ENCODE results near the gene TBC1D22A. TPM values are rescaled to one million over a fixed set of nuclear protein-coding genes. Genes with fewer than 3 reads are reported as not detected.
"Not testable (repeated sequence)": the region's sequence is repeated elsewhere in the genome, so short reads cannot be mapped to it uniquely, and the experiment has no call there.

The TBC1D22A gene
- total RNA-seq, 4 donors from 2014 or later = 18.8 to 25.2 (median 23.1) TPM

DNA sequence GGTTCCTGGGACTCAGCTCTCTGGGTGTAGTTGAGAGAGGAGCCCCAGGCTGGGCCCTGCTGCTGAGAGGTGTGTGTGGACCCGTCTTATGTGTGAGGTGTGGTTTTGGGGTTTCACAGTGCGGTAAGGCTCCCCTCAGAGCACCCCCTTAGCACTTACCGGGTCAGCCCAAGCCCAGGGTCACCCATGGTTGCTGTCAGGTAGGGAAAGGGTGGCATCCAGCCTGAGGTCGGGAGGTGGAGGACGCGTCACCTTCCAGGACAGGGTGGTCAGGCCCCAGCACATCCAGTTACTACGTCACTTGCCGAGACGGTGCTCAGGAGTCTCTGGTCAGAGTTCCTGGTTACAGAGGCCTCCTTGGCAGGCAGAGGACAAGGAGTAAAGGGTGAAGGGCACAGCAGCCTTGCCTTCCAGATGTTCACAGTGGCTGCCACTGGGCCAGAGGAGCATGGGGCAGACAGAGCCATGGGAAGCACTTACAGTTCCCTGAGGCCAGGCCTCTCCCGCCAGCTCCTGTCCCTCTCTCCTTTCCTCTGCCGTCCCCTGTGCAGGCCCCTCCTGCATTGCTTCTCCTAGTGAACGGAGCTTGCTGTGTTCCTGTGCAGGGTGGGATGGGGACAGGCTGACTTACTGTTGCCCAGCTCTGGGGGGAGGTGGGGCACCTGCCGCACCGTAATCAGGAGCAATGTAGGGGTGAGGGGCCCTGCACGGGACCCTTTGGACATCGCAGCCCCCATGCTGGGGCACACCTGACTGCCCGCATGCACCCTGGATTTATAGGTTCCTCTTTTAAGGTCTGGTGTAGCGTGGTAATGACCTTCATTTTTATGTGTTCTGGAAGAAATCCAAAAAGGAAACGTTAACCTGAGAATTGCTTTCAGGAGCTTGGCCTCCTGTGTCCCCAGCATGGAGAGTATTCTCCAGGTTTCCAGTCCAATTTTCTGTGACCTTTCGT lies 285.9 kb downstream of the TBC1D22A start:
- in situ Hi-C loops (cut with MboI; ENCODE audit: low sequenced_read_pairs in 4 of 4) = no loop called here
- Histone ChIP-seq H3K27ac (no peak overlapping the region), H3K4me1 (no peaks in the 10 kb centered on the region), H3K4me3 (no peak overlapping the region), H3K9me3 (no peaks in the 10 kb centered on the region), H3K27me3 (no peaks in the 10 kb centered on the region), H3K36me3 (no peaks in the 10 kb centered on the region)
- ATAC-seq = no peak
- intact Hi-C loops (cut with DNase I; ENCODE audit: low total_unique reads) = no loop called here
- no peak for TF ChIP-seq POLR2A (IDR thresholded peaks at IDR 0.05)
- TF ChIP-seq, protein P1, sequence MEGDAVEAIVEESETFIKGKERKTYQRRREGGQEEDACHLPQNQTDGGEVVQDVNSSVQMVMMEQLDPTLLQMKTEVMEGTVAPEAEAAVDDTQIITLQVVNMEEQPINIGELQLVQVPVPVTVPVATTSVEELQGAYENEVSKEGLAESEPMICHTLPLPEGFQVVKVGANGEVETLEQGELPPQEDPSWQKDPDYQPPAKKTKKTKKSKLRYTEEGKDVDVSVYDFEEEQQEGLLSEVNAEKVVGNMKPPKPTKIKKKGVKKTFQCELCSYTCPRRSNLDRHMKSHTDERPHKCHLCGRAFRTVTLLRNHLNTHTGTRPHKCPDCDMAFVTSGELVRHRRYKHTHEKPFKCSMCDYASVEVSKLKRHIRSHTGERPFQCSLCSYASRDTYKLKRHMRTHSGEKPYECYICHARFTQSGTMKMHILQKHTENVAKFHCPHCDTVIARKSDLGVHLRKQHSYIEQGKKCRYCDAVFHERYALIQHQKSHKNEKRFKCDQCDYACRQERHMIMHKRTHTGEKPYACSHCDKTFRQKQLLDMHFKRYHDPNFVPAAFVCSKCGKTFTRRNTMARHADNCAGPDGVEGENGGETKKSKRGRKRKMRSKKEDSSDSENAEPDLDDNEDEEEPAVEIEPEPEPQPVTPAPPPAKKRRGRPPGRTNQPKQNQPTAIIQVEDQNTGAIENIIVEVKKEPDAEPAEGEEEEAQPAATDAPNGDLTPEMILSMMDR (IDR thresholded peaks at IDR 0.05 in 4 of 5, conservative IDR thresholded peaks at IDR 0.05 in 1 of 5) = no peak
- no peak for DNase-seq

DNA sequence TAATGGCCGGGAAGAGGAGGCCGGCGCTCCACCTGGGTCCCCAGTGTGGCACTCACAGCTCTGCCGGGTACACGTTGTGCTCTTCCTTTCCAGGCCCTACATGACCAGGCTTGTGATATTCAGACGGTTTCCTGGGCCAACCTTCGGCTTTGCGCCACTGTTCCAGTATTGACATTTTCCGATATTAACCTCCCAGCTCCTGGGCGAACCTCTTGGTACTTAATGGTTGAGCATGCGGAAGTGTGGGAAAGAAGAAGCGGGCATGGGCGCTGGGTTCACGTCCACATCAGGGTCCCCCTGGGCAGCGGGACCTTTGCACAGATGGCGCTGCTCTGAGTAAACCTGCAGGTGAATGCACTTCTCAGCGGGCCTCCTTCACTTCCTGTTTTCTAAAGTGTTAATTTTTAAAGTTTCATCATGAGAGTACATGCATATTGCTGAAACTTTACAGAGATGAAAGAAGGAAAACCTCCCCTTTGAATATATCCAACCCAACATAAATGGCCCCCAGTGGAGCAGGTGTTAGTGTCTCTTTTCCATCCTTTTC lies 286.7 kb downstream of the TBC1D22A start:
- H3K9me3 ChIP-seq = no peaks in the 10 kb centered on the region
- H3K4me3 ChIP-seq = no peak overlapping the region
- intact Hi-C loops (cut with DNase I; ENCODE audit: low total_unique reads) (no loop called here), in situ Hi-C loops (cut with MboI; ENCODE audit: low sequenced_read_pairs in 4 of 4) (no loop called here)
- DNase-seq (no peak), ATAC-seq (no peak)
- no peak overlapping the region for H3K27ac ChIP-seq
- no peaks in the 10 kb centered on the region for H3K4me1 ChIP-seq
- TF ChIP-seq, protein P1 (IDR thresholded peaks at IDR 0.05 in 4 of 5, conservative IDR thresholded peaks at IDR 0.05 in 1 of 5) = no peak
- TF ChIP-seq POLR2A (IDR thresholded peaks at IDR 0.05) = no peak
- no peaks in the 10 kb centered on the region for H3K27me3 ChIP-seq
- H3K36me3 ChIP-seq = no peaks in the 10 kb centered on the region

DNA sequence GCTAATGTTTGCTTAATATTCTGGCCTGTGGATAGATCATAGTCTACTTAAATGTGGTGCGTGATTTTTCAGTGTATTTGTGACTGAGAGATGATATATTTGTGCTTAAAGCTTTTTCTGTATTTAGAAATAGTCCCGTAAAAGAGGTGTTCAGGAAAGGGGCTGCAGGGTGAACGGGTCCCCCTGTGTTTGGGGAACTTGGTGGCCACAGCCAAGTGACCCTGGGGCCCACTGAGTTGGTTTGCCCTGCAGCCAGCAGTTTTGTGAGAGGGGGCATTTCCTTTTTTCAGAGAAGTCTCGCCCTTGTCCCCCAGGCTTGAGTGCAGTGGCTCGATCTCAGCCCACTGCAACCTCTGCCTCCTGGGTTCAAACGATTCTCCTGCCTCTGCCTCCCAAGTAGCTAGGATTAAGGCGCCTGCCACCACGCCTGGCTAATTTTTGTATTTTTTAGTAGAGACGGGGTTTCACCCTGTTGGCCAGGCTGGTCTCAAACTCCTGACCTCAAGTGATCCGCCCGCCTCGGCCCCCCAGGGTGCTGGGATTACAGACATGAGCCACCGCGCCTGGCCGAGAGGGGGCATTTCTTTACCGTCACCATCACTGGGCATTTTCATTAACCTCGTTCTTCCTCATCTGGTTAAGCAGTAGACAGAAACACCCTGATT lies 287.4 kb downstream of the TBC1D22A start:
- H3K4me1 ChIP-seq; H3K27ac ChIP-seq; H3K27me3 ChIP-seq; H3K9me3 ChIP-seq; in situ Hi-C loops (cut with MboI; ENCODE audit: low sequenced_read_pairs in 4 of 4); DNase-seq; H3K36me3 ChIP-seq; intact Hi-C loops (cut with DNase I; ENCODE audit: low total_unique reads); H3K4me3 ChIP-seq; ATAC-seq: not testable (repeated sequence)

DNA sequence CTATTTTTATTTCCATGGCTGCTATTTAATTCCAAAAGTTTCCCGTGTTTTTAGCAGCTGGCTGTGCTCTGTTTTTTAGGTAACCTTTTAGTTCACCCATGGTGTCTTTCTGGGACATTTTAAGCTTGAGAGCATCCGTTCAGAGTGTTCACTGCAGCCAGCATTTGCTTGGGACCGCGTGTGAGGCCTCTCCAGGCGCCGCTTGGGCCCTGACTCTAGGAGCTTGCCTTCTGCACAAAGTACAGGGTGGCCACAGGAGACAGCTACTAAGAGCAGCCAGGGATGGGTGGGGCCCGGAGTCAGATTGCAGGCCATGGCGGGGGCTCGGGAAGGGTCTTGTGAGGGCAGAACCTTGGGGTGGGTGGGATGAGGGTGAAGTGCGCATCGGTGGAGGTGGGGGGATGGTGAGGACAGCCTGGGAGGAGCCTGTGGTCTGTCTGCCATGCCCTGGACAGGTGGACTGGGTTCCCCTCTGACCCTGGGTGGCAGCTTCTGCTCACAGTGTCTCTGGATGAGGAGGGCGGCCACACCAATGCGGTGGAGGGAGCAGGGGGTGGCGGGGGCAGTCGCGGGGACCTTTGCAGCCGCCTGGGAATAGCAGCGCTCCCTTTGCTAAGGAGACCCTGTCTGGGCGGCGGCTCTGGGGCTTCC lies 288.1 kb downstream of the TBC1D22A start:
- Histone ChIP-seq H3K4me1 (no peaks in the 10 kb centered on the region), H3K27ac (no peak overlapping the region), H3K27me3 (no peaks in the 10 kb centered on the region), H3K9me3 (no peaks in the 10 kb centered on the region), H3K36me3 (no peaks in the 10 kb centered on the region), H3K4me3 (no peak overlapping the region)
- DNase-seq (no peak), ATAC-seq (no peak)
- intact Hi-C loops (cut with DNase I; ENCODE audit: low total_unique reads) = no loop called here
- no peak for TF ChIP-seq POLR2A (IDR thresholded peaks at IDR 0.05)
- TF ChIP-seq, protein P1 (IDR thresholded peaks at IDR 0.05 in 4 of 5, conservative IDR thresholded peaks at IDR 0.05 in 1 of 5) = no peak
- in situ Hi-C loops (cut with MboI; ENCODE audit: low sequenced_read_pairs in 4 of 4) = no loop called here

Data from gastrocnemius medialis (tissue), 4 donors.